HuH-7 (cell line): ENCODE results near the gene SELENOS.
"Not testable (repeated sequence)": the region's sequence is repeated elsewhere in the genome, so short reads cannot be mapped to it uniquely, and the experiment has no call there.

Experiments used
- DNase-seq: peaks from one replicate; pipeline ENCODE4 v3.0.0; 2011; ENCODE audit warnings: low spot score

SELENOS gene

DNA sequence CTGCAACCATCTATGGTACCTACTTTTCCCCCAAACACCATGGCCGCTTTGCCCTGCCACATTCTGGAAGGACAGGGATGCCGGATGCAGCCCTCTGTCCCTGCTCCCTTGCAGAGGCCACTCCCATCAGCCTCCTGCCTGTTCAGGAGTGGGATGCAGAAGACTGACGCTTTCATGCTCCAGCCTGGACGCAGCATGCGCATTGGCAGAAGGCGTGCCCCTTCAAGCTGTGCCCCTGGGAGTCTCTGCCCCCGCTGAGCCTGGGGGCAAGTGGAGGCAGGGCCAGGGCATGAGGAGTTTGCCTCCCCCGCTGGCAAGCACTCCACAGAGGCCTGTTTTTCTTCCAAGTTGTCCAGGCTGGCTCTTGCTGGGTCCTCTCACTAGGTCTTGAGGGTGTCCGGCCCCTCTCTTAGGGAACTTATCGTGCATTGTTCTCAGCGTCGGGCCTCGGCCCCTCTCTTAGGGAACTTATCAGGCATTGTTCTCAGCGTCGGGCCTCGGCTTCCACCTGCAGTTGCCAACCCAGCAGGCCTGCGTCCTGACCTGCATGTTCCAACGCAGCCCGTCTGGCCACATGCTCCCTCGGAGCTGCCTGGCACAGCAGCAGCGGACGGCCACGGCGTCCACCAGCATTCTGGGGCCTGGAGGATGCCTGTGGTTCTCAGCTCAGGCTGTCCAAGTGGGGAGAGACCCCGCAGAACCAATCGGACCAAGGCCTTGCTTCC lies 32.3 kb upstream of the SELENOS start:
- no peak for DNase-seq

DNA sequence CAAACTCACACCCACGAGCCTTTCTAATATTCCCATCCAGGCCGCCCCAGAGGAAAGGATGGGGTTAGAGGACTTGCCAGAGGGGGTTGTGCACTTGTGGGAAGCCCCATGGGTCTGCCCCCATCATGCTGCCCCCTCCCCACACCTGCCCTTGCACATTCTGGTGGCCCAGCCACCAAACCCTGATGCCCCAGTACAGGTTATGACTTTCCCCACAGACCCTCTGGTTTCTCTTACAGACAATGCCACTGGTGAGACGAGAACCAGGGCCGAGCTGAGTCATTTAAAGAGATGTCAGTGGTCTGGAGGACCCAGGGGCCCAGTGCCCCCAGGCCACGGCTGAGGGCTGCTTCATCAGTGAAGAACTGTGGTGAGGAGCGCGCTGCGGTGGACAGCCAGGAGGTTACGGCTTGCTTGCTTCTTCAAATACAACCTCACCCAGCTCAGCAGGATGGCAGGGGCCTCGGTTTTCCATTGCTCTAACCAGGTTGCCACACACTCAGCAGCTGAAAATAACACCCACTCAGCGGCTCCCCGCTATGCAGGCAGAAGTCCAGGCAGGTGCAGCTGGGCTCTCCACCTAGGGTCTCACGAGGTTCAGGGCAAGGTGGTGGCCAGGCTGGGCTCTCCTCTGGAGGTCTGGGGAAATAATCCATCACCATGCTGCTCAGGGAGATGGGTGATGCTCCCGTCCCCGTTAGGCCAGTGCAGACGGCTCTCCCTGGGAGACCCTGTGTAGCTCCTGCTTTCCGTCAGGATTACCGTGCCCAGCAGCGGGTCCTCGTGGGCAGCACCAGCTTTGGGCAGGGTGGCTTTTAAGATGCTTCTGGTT lies 31.5 kb upstream of the SELENOS start:
- no peak for DNase-seq

DNA sequence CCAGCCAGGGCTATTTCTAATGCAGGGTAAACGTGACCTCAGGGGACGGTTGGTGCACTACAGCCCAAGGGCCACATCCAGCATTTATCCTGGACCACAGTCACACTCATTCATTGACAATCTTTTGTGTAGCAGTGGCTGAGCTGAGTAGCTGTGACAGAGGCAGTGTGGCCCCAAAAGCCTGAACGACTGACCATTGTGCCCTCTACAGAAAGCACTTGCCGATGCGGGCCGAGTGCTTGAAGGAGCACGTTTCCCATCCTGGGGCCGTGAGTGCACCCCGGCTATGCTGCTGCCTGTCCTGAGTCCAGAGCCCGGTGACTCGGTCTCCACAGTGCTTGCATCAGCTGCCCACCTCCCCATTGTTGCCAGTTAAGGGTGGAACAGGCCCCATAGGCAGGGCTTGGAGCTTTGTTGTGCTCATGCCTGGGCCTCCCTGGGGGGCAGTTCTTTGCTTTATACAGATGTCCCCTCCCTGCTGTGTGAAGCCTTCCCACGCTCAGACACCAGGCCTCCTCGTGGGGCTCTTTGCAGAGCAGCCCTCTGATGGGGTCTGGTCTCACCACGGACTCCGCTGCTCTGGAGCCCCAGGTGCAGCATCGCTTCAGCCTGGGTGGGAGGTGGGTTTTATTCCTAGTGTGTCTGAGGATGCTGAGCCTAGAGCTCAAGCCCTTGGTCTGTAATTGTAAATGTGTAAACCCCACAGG lies 30.8 kb upstream of the SELENOS start:
- no peak for DNase-seq

DNA sequence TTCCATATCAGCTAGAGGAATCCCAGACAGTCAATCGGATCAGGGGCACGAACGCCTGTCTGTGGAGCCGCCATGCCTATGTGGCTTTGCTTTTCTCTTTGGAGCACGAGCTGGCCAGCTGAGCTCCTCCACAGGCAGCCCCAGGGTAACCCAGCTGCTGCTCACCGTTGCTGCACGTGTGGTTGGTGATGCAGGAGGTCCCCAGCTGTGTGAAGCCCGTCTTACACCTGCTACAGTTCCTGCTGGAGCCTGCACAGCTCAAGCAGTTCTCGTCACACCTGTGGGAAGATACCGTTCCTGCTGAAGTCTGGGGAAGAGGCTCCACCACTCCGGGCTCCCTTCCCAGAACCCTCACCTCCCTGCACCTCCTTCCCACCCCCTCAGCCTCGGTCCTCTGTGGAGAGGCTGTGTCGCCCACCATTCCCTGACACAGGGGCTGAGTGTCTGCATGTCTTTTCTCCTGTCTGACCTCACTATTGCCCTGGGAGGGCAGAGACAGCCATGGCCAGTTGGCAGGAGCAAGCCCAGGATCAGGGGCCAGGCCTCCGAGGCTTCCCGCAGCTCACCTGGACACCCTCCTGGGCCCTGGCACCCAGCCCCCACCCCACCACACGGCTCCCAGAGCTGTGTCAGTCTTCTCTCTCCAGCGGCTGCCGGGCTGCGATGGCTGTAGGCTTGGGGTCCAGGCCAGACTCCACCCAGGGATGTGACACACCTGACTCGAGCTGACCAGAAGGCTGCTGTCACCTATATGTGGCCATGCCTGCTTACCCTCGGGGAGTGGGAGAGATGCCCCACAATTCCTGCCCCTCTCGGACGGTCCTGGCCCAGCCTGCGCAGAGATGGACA lies 30.0 kb upstream of the SELENOS start:
- DNase-seq = no peak

DNA sequence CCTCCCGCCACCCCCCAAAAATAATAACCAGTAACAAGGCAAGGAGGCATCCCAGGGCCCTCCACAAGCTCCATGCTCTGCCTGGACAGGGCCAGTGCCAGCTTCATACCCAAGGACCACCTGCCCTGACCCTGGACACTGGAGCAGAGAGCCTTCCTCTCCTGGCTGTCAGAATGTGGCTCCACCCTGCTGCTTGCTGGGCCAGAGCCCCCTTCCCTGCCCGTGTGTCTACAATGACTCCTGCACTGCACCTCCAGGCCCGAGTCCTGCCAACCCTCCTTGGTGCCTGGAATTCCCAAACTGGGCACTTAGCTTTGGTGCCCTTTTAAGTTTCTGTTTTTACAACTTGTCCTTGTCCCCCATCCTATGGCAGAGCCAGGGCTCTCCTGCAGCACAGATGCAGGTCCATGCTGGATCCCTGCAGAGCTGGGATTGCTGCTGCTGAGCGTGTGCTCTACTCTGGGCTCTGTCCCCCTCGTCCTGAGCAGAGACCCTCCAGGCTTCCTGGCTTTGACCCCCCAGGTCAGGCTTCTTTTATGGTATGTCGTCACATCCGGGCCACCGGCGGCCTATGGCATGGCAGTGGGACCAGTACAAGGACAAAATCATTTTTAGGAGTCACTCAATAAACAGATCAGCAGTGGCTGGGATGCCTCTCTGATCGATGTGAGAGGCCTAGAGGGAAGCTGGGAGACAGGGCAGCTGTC lies 29.2 kb upstream of the SELENOS start:
- DNase-seq = no peak

DNA sequence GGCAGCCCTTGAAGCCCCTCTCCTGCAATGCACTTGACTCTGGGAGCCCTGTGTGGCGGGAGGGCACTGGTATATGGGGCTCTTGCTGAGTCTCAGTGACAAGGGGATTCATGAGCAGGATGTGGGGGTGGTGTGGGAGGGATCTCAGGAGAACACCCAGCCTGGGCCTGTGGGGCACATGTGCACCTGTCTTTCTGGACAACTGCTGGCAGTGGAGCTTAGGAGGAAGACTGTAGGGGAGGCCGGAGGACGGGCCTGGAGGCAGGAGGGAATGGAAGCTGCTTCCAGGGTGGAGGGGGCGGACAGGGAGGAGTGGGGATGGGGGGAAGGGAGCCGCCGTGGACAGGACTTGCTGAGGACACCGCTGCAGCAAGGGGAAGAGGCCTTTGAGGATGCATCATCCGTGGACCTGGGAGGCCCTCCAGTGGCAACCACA lies 28.6 kb upstream of the SELENOS start:
- DNase-seq = no peak

DNA sequence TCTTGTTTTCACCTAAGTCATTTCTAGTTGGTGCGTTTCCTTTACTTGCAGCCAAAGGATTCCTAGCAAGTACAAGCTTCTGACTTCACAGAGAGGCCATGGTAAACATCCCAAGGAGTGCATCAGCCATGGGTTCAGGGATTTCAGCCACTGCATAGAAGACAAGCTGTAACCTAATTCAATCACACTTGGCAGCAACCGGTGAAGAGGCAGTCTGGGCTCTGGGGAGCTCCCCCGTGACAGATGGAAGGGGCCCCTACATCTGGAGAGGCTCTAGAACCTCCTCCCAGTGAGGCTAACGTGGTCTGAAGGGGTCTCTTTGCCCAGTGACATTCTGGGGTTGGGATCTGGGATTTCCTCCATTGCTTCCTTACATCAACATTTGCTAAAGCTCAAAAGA lies 26.1 kb upstream of the SELENOS start:
- DNase-seq = no peak

DNA sequence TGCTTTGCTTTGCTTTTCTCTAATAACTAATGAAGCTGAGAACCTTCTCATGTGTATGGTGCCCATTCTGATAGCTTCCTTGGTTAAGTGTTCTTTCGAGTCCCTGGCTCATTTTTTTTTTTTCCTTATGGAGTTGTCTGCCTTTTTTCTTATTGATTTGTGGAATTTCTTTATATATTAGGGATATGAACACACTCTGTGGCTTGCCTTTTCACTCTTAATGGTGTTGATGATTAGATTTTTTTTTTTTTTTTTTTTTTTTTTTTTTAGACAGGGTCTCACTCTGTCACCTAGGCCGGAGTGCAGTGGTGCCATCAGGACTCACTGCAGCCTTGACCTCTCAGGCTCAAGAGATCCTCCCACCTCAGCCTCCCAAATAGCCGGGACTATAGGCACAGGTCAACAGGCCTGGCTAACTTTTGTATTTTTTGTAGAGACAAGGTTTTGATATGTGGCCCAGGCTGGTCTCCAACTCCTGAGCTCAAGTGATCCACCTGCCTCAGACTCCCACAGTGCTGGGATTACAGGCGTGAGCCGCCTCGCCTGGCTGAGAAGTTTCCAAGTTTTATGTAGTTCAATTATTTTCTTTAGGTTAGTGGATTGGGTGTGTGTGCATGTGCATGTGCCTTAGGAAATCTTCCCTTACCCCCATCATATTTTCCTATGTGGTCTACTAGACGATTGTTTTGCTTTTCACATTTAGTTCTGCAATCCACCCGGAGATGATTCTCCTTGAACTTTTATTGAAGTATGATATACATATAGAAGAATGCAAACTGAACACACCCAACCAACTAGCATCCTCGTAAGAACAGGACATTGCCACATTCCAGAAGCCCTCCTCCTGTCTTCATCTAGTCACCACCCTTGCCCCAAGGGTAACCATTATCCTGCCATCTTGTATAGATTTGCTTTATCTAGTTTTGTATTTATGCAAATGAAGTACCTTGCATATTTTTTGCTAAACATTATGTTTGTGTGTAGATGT lies 19.4 kb upstream of the SELENOS start:
- no peak for DNase-seq

DNA sequence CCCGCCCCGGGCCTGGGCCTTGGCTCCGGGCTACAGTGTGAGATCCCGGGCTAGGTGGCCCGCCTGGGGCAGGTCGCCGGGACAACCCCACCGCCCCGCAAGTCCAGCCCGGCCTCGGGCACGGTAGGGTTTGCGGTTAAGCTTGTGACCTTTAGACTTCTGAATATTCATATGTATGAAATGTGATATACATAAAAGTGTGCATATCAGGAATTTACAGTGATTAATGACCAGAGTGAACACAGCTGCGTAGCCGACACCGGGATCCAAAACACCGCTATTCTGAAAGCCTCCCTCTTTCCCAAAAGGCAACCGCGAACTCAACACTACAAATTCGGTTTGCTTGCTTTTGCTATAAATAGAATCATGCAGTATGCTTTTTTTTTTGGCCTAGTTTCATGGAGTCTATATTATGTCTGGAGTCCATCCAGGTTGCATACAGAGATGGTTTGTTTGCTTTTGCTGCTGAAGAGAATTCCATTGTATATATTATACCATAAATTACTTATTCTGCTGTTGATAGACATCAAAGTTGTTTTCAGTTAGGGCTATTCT lies 18.4 kb upstream of the SELENOS start:
- DNase-seq = no peak

DNA sequence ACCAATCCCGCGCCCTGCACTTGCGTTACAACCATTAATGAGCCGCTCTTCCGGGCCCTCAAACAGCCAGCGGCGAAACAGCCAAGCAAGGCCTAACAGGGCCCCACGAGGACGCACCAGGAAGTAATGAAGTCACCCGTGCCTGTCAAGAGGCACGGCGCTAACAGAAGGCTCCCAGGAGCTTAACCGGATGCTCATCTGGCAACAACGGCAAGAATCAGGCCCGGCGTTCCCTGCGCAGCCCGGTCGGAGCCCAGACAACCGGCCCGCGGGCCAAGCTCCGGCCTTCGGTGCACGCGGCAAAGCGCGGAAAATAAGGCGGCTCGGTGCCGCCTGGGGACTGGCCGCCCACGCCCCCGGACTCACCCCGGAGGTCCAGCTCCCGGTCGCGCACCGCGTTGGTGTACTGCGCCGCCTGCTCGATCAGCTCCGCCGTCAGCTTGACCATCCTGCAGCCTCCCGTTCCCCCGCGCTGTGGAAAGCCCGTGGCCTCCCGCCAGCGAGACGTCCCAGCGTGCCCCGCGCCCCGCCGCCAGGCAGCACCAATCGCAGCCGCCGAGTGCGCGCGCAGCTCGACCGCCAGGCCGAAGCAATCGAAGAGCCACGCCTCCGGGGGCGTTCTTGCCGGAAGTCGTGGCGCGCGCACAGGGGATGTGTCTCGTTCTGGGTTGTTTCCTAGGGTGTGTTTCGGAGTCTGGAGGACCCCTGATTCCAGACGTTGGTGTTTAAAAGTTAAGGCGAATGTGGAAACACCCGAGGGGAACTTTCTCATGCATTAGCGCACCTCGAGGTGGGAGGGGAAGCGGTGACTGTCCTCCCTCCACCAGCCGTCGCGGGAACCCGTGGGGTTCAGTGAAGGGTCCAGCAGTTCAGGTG lies 17.7 kb upstream of the SELENOS start, which contains the start of gene SNRPA1:
Gene SNRPA1 (minus strand): TSS at position 518 of the 876 bp plus-strand sequence. CDS start 70 bp downstream, at position 448.
- DNase-seq = peak; percentile 93

DNA sequence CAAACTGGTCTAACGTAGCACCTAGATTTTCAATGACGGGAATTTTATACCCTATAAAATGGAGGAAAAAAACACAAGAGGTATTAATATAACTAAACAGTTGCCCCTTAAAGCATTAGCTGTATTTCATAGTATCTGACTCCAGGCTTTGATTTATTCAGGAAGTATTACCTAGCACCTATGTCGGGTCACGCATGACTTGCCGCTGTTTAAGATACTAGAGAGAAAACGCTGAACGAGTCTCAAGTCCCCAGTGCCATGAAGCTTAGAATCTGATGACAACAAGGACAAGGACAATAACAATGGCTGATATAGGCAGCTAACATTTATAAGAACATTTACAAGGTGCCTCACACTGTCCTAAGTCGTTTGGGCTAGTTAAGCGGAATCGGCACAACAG lies 15.8 kb upstream of the SELENOS start:
- DNase-seq = no peak

DNA sequence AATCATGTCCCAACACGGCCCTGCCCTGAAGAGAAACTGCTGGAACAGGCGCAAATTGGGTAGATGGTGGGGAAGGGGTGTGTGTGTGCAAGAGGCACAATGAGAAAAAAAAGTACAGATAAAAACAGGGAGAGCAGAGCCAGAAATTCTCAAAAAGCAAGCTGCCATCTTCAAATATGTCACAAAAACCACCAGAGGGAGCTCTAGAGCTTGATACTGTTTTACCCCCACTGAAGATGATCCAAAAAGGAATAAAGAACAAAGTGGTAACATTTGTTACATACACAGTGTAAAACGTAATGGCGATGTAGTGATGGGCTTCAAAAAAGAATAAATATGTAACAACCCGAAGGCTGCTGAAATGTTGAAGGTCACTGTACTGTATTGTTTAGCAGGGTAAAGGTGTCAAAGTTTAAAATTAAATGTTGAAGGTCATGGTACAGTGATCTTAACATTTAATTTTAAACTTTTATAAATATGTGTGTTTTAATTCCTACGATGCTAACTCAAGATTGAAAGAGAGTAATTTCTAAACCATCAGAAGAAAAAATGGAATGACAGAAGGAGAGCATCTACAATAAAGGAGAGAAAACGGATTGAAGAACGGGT lies 11.7 kb upstream of the SELENOS start:
- peak; percentile 73 for DNase-seq

DNA sequence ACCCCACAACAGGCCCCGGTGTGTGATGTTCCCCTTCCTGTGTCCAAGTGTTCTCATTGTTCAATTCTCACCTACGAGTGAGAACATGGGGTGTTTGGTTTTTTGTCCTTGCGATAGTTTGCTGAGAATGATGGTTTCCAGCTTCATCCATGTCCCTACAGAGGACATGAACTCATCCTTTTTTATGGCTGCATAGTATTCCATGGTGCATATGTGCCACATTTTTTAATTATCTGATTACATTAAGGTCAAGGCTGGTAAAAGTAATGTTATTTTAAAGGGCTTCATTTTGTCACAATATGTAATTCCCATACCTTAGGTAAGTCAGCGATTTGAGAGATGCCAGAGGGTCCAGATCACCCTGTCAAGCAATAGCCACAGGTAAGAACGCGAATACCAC lies 10.1 kb upstream of the SELENOS start:
- not testable (repeated sequence) for DNase-seq

DNA sequence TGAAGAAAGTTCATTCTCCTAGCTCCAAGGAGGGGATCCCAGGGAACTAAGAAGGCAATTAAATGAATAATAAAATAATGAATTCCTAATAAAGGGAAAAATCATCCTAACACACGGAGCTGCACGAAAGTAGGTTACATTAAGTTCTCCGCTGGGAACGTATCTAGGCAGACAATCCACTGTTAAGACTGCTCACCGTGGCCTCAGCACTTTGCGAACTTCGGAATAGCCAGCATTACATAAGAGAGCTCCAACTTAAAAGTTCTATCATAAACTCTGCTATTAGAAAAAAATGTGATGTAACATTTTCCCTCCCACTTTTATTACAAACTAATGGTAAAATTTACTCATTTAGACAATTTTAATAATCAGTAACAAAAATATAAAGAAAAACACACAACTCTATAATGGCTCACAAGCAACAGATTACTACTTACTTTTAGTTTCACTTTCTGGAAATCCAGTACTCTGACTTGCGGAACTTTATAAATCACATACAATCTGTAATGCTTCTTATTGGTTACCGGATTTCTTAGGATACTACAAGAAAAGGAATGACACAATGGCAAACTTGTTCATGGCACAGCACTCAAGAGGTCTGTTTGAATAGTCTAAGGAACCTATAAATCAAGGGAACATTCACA lies 9.3 kb upstream of the SELENOS start:
- no peak for DNase-seq

DNA sequence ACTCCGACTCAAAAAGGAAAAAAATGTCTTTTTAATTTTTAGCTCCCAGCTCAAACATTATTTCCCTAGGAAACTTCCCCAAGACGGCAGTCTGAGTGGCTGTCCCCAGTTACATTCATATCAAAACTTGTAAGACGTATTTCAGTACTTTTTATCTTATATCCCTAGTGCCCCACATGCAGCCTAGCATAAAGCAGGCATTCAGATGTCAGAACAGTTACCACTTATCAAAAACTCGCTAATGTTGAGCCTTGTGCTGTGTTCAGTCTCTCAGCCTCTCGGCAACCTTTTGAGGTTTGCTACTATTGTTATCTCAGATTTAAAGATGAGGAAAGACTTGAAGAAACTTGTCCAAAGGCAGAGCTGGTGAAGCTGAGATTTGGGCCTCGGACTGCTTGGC lies 6.6 kb upstream of the SELENOS start:
- DNase-seq = no peak

DNA sequence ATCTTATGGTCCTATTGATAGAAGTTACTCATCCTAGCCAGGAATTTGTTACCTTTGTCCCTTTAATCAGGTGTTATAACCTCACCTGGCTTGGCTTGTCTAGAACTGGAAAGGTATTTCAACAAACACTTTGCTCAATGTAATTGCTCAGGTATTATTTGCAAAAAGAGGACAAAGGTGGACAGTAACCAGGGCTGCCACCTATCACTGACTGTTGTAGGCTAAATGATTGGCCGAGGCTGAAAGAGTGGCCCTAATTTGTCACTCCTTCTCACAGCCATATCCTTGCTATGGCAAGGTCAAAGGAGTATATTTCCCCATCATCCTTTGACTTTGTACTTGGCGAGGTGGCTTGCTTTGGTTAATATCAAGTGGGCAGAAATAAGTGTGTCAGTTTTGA lies 2.7 kb upstream of the SELENOS start:
- DNase-seq = no peak

DNA sequence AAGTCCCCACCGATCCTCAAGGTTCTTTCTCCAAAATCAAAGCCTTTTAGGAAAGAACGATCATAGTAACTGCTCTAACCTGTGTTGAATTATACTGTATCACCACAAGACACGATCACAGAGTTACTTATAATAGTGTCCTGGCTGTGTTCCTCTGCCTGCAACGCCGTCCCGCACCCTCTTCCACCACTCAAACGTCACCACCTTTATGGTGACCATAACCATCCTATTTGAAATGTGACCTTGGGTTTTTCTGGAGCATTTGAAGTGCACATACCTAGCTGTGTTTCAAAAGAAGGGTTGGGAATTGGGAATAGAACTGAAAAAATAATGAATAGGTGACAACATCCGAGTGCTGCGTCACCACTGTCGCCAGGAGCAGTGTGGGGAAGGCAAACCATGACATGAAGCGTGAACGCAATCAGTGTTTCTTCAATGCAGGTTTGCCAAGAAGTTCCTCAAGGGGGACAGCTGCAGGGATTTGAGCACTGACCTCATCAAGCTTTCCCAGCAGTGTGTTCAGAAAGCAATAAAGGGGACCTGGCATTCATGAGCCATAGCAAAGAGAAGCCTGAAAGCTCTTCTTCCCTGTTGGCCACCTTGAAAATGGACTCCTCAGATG lies 769 bp upstream of the SELENOS start:
- no peak for DNase-seq
